Calu3 (cell line): ENCODE measurements around the gene NUP50. TPM values are rescaled to one million over a fixed set of nuclear protein-coding genes. Genes with fewer than 3 reads are reported as not detected.

ENCODE experiments used
- BruUV-seq: library from RNA; stranded (reverse); fragments of 400-500 nt; replicated peaks from 2 replicates; lab custom pipeline; 2021; lab: Mats Ljungman, UMichigan
- CTCF ChIA-PET: fragments of 300-600 bp; sonication (Branson Sonifier 250); formaldehyde crosslinking; loops from one replicate; lab custom pipeline; 2022; ENCODE audit warnings: antibody characterized with exemption; lab: Charles Lee
- DNase-seq: peaks from one replicate; pipeline ENCODE4 v3.0.0; 2022
- H3K27ac Mint-ChIP-seq: one replicate; pipeline ENCODE4 v1.8.0; 2022; ENCODE audit warnings: mixed read lengths; ENCODE audit not compliant: unreplicated experiment
- H3K27me3 Mint-ChIP-seq: one replicate; pipeline ENCODE4 v1.8.0; 2022; ENCODE audit warnings: mixed read lengths; ENCODE audit not compliant: unreplicated experiment
- H3K36me3 Mint-ChIP-seq: one replicate; pipeline ENCODE4 v1.8.0; 2022; ENCODE audit warnings: mild to moderate bottlenecking, moderate library complexity, mixed read lengths; ENCODE audit not compliant: insufficient read depth, unreplicated experiment
- H3K4me1 Mint-ChIP-seq: one replicate; pipeline ENCODE4 v1.8.0; 2022; ENCODE audit warnings: mild to moderate bottlenecking, low read depth, mixed read lengths; ENCODE audit not compliant: unreplicated experiment
- H3K4me3 Mint-ChIP-seq: one replicate; pipeline ENCODE4 v1.8.0; 2022; ENCODE audit warnings: mild to moderate bottlenecking, low read depth, moderate library complexity, mixed read lengths; ENCODE audit not compliant: unreplicated experiment
- H3K9me3 Mint-ChIP-seq: one replicate; pipeline ENCODE4 v1.8.0; 2022; ENCODE audit warnings: low read depth, mixed read lengths; ENCODE audit not compliant: unreplicated experiment
- CTCF ChIP-seq: fragments of 200-600 bp; IDR thresholded peaks from one replicate; pipeline ENCODE4 v1.8.0; 2022; ENCODE audit warnings: antibody characterized with exemption; ENCODE audit not compliant: unreplicated experiment
- intact Hi-C: fragments of 100-400 bp; cut with micrococcal nuclease; formaldehyde crosslinking; loops from one replicate; pipeline ENCODE4 v1.10.0; 2022; ENCODE audit not compliant: unreplicated experiment
- total RNA-seq: library from RNA; stranded (reverse); gene quantifications from 2 replicates; pipeline ENCODE4 v1.2.3, GENCODE V29; 2022

The NUP50 gene
- total RNA-seq, 1 experiment from 2014 or later: 107 TPM

- no peak for DNase-seq
- no TSS peak for BruUV-seq
- no peak overlapping the region for H3K4me3 Mint-ChIP-seq
- CTCF ChIA-PET: no interaction called here
- H3K36me3 Mint-ChIP-seq: peaks cover 42% of the 10 kb centered on the region
- H3K4me1 Mint-ChIP-seq: peaks cover 10% of the 10 kb centered on the region
- H3K9me3 Mint-ChIP-seq: no peaks in the 10 kb centered on the region
- H3K27ac Mint-ChIP-seq: no peak overlapping the region
- no peaks in the 10 kb centered on the region for H3K27me3 Mint-ChIP-seq
- TF ChIP-seq CTCF: no peak
- intact Hi-C loops: no loop called here
Measured at GRCh38 chr22:45205276-45205925, 41.7 kb downstream of the NUP50 start.

DNA sequence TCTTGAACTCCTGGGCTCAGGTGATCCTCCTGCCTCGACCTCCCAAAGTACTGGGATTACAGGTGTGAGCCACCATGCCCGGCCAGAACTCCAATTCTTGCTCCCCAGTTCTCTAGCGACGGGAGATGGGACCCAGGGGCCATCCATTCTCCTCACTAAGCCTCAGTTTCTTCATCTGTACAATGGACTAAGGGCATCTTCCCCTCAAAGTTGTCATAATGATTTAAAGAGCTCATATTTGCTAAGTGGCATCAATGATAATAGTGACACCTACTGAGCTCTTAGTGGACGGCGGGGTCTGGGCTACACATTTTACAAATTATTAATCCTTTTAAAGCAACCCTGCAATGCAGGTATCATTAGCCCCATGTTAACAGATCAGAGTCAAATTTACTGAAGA, 42.5 kb downstream of the NUP50 start:
- H3K9me3 Mint-ChIP-seq: no peaks in the 10 kb centered on the region
- BruUV-seq: no TSS peak
- no peaks in the 10 kb centered on the region for H3K27me3 Mint-ChIP-seq
- intact Hi-C loops: no loop called here
- H3K27ac Mint-ChIP-seq: no peak overlapping the region
- peaks cover 8% of the 10 kb centered on the region for H3K4me1 Mint-ChIP-seq
- no peak for DNase-seq
- CTCF ChIA-PET: interaction anchor here (0.6 kb wide), 2 partner anchors 46 to 137 kb away, joined by 4 read pairs; no protein-coding TSS in a partner anchor
- H3K4me3 Mint-ChIP-seq: no peak overlapping the region
- peaks cover 43% of the 10 kb centered on the region for H3K36me3 Mint-ChIP-seq
- no peak for TF ChIP-seq CTCF

- CTCF ChIA-PET: interaction anchor here (0.6 to 2.0 kb wide), 2 partner anchors 39 to 49 kb away, joined by 3 to 6 read pairs; no protein-coding TSS in a partner anchor
- H3K4me1 Mint-ChIP-seq: no peaks in the 10 kb centered on the region
- H3K4me3 Mint-ChIP-seq: no peak overlapping the region
- no peak for TF ChIP-seq CTCF
- DNase-seq: no peak
- H3K27me3 Mint-ChIP-seq: no peaks in the 10 kb centered on the region
- peaks cover 32% of the 10 kb centered on the region for H3K36me3 Mint-ChIP-seq
- no peaks in the 10 kb centered on the region for H3K9me3 Mint-ChIP-seq
- H3K27ac Mint-ChIP-seq: no peak overlapping the region
- intact Hi-C loops: no loop called here
- BruUV-seq: no TSS peak
Measured at GRCh38 chr22:45207533-45207932, 43.8 kb downstream of the NUP50 start.

GRCh38 chr22:45207981-45208664, 44.4 kb downstream of the NUP50 start:
- H3K27me3 Mint-ChIP-seq: no peaks in the 10 kb centered on the region
- no TSS peak for BruUV-seq
- CTCF ChIA-PET: interaction anchor here (0.6 to 2.0 kb wide), 3 partner anchors 10 to 49 kb away, joined by 3 to 6 read pairs (median 6); no protein-coding TSS in a partner anchor
- no peak overlapping the region for H3K27ac Mint-ChIP-seq
- no peak for TF ChIP-seq CTCF
- H3K36me3 Mint-ChIP-seq: peaks cover 30% of the 10 kb centered on the region
- no peaks in the 10 kb centered on the region for H3K9me3 Mint-ChIP-seq
- H3K4me3 Mint-ChIP-seq: no peak overlapping the region
- intact Hi-C loops: no loop called here
- no peak for DNase-seq
- H3K4me1 Mint-ChIP-seq: no peaks in the 10 kb centered on the region
